Neural progenitor cell (in vitro differentiated cells): ENCODE results near the gene CREG2. TPM values are rescaled to one million over a fixed set of nuclear protein-coding genes. Genes with fewer than 3 reads are reported as not detected.

Experiments
- DNase-seq: peaks from one replicate; pipeline ENCODE4 v3.0.0-alpha.2; 2016; ENCODE audit warnings: low spot score
- H2AFZ ChIP-seq: fragments of 200-600 bp; sonication (generic); replicated peaks from 2 replicates; pipeline ENCODE4 v1.6.1; 2016; ENCODE audit warnings: antibody characterized with exemption
- H3F3A ChIP-seq: fragments of 200-600 bp; sonication (generic); 2 replicates; pipeline ENCODE4 v1.6.1; 2016; ENCODE audit warnings: antibody characterized with exemption, low read depth
- H3K27ac ChIP-seq: fragments of 200-600 bp; sonication (generic); 2 replicates; pipeline ENCODE4 v1.5.1; 2016; ENCODE audit warnings: mild to moderate bottlenecking
- H3K27me3 ChIP-seq: fragments of 200-600 bp; sonication (generic); 2 replicates; pipeline ENCODE4 v1.6.1; 2016; ENCODE audit warnings: mild to moderate bottlenecking, moderate library complexity
- H3K36me3 ChIP-seq: fragments of 200-600 bp; sonication (generic); 2 replicates; pipeline ENCODE4 v1.5.1; 2016
- H3K4me1 ChIP-seq: fragments of 200-600 bp; sonication (generic); 2 replicates; pipeline ENCODE4 v1.6.1; 2016; ENCODE audit warnings: mixed run types
- H3K4me2 ChIP-seq: fragments of 200-600 bp; sonication (generic); 2 replicates; pipeline ENCODE4 v1.6.1; 2016
- H3K4me3 ChIP-seq: fragments of 200-600 bp; sonication (generic); 2 replicates; pipeline ENCODE4 v1.5.1; 2016
- H3K79me2 ChIP-seq: fragments of 200-600 bp; sonication (generic); 2 replicates; pipeline ENCODE4 v1.6.1; 2016; ENCODE audit warnings: low read depth
- H3K9ac ChIP-seq: fragments of 200-600 bp; sonication (generic); 2 replicates; pipeline ENCODE4 v1.6.1; 2016
- H3K9me3 ChIP-seq: fragments of 200-600 bp; sonication (generic); 2 replicates; pipeline ENCODE4 v1.5.1; 2016; ENCODE audit warnings: low read depth
- H4K20me1 ChIP-seq: fragments of 200-600 bp; sonication (generic); 2 replicates; pipeline ENCODE4 v1.6.1; 2016; ENCODE audit warnings: low read depth
- H3K27ac Mint-ChIP-seq: 3 replicates; pipeline ENCODE4 v1.8.0; 2021; ENCODE audit warnings: mixed read lengths
- H3K27me3 Mint-ChIP-seq: 2 replicates; pipeline ENCODE4 v1.8.0; 2022; ENCODE audit warnings: low read depth, mild to moderate bottlenecking, inconsistent platforms, moderate library complexity, mixed read lengths; ENCODE audit not compliant: insufficient read depth
- H3K36me3 Mint-ChIP-seq: 3 replicates; pipeline ENCODE4 v1.8.0; 2021; ENCODE audit warnings: mixed read lengths
- H3K4me1 Mint-ChIP-seq: 3 replicates; pipeline ENCODE4 v1.8.0; 2021; ENCODE audit warnings: mixed read lengths
- H3K4me3 Mint-ChIP-seq: 3 replicates; pipeline ENCODE4 v1.8.0; 2021; ENCODE audit warnings: mild to moderate bottlenecking, moderate library complexity, mixed read lengths
- H3K9me3 Mint-ChIP-seq: 3 replicates; pipeline ENCODE4 v1.8.0; 2020; ENCODE audit warnings: mixed read lengths
- EZH2 ChIP-seq: fragments of 200-600 bp; sonication (generic); IDR thresholded peaks from 2 replicates; pipeline ENCODE4 v1.6.1; 2017; ENCODE audit warnings: antibody characterized with exemption, mild to moderate bottlenecking, moderate library complexity
- EZH2phosphoT487 ChIP-seq: fragments of 200-600 bp; sonication (generic); IDR thresholded peaks from 2 replicates; pipeline ENCODE4 v1.6.1; 2017; ENCODE audit warnings: antibody characterized with exemption
- total RNA-seq: library from RNA; depleted of rRNA; stranded (reverse); fragments of >200 nt; gene quantifications from 2 replicates; pipeline ENCODE4 v1.2.3, GENCODE V29; 2015; ENCODE audit warnings: low replicate concordance
- TF ChIP-seq, protein P1 (sequence below): fragments of 200-600 bp; sonication (generic); IDR thresholded peaks from 2 replicates; pipeline ENCODE4 v1.5.1; 2017; ENCODE audit warnings: antibody characterized with exemption, mild to moderate bottlenecking

The CREG2 gene
- total RNA-seq, 1 donor from 2014 or later, result not detected

DNA sequence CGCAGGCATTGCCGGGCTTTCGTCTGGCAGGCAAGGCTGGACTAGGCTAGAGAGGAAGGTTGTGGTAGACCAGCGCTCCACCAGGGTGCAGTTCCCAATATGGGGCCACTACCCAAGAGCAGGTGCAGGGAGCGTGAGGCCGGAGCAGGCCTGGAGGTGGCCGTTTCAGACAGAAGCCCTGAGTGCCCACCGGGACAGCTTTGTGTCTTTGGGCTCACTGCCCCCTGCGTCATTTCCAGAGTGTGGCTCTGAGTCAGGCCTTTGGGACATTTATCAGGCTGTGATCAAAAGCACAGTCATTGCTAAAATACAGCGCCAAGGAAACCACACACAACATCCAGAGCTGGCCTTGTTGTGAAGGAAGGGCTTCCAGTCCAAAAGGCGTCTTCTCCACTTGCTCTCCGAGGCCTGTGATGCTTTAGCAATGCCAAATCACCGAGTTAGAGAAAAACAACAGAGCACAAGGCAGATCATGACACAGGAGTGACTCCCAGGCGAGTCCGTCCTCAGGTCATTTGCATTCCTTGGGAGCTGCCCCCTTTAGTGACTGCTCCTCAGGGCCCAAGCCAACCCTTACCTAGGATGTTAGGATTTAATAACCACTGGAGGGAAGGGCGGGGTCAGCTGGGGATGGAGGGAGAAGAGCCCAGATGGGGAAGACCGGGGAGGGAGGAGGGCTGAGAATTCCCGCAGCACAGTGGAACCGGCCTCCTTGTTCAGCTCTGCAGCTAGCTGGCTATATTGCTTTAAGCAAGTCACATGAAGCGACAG, 45.3 kb upstream of the CREG2 start:
- Histone ChIP-seq H3K79me2 (no peaks in the 10 kb centered on the region), H3F3A (peaks cover 8% of the 10 kb centered on the region), H3K4me1 (peaks cover 17% of the 10 kb centered on the region), H3K9ac (no peak overlapping the region), H3K36me3 (no peaks in the 10 kb centered on the region), H3K4me3 (no peak overlapping the region), H3K27ac (no peak overlapping the region), H3K9me3 (no peaks in the 10 kb centered on the region), H2AFZ (peak overlapping the region; percentile 14), H3K4me2 (no peak overlapping the region), H3K27me3 (peaks cover 18% of the 10 kb centered on the region), H4K20me1 (no peaks in the 10 kb centered on the region)
- TF ChIP-seq EZH2, result no peak
- TF ChIP-seq, protein P1, sequence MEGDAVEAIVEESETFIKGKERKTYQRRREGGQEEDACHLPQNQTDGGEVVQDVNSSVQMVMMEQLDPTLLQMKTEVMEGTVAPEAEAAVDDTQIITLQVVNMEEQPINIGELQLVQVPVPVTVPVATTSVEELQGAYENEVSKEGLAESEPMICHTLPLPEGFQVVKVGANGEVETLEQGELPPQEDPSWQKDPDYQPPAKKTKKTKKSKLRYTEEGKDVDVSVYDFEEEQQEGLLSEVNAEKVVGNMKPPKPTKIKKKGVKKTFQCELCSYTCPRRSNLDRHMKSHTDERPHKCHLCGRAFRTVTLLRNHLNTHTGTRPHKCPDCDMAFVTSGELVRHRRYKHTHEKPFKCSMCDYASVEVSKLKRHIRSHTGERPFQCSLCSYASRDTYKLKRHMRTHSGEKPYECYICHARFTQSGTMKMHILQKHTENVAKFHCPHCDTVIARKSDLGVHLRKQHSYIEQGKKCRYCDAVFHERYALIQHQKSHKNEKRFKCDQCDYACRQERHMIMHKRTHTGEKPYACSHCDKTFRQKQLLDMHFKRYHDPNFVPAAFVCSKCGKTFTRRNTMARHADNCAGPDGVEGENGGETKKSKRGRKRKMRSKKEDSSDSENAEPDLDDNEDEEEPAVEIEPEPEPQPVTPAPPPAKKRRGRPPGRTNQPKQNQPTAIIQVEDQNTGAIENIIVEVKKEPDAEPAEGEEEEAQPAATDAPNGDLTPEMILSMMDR, result no peak
- H3K9me3 Mint-ChIP-seq, result no peaks in the 10 kb centered on the region
- H3K27ac Mint-ChIP-seq, result peak overlapping the region; percentile 26
- H3K36me3 Mint-ChIP-seq, result no peaks in the 10 kb centered on the region
- H3K4me3 Mint-ChIP-seq, result no peak overlapping the region
- no peak for DNase-seq
- peaks cover 6% of the 10 kb centered on the region for H3K27me3 Mint-ChIP-seq
- peaks cover 24% of the 10 kb centered on the region for H3K4me1 Mint-ChIP-seq

DNA sequence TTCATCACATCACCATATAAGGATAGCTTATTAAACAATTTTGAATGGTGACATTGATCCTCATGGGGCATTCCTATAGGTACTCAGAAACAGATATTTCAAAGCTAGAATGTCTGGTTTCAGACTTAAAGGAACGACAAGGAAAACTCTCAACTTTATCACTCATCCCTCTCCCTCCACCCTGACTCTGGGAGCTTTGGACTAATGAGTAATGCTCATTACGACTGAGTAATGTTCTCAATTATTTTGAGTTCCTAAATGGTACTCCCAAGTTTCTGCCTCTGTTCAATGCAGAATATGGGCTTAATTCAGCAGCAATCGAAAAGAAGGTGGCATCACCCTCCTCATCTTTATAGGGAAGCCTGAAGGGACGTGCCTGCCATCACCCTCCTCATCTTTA, 44.2 kb upstream of the CREG2 start:
- Mint-ChIP-seq H3K36me3 (no peaks in the 10 kb centered on the region), H3K27me3 (peaks cover 6% of the 10 kb centered on the region), H3K4me3 (no peak overlapping the region), H3K9me3 (peaks cover 4% of the 10 kb centered on the region), H3K4me1 (peaks cover 21% of the 10 kb centered on the region), H3K27ac (no peak overlapping the region)
- TF ChIP-seq EZH2phosphoT487 (no peak), EZH2 (no peak)
- TF ChIP-seq, protein P1, result no peak
- Histone ChIP-seq H3K9me3 (no peaks in the 10 kb centered on the region), H3K4me2 (no peak overlapping the region), H3F3A (peaks cover 8% of the 10 kb centered on the region), H3K9ac (no peak overlapping the region), H3K79me2 (no peaks in the 10 kb centered on the region), H2AFZ (no peak overlapping the region), H3K27me3 (peaks cover 18% of the 10 kb centered on the region), H3K36me3 (no peaks in the 10 kb centered on the region), H4K20me1 (no peaks in the 10 kb centered on the region), H3K4me1 (peaks cover 17% of the 10 kb centered on the region), H3K27ac (no peak overlapping the region), H3K4me3 (no peak overlapping the region)
- DNase-seq, result no peak

DNA sequence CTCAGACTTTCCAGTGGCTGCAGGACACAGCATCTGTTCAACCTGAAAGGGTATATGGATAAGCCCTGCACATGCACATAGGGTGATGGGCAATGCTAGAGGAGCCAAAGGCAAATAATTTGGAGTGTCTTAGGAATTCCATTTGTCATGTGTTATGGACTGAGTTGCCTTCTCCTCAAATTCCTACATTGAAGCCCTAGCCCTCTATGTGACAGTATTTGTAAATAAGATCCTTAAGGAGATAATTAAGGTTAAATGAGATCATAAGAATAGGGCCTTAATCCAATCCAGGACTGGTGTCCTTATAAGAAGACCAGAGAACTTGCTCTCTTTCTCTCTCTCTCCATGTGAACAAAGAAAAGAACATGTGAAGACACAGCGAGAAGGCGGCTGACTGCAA, 42.9 kb upstream of the CREG2 start:
- Mint-ChIP-seq H3K27ac (no peak overlapping the region), H3K4me1 (peaks cover 8% of the 10 kb centered on the region), H3K4me3 (no peak overlapping the region), H3K9me3 (peaks cover 4% of the 10 kb centered on the region), H3K36me3 (no peaks in the 10 kb centered on the region), H3K27me3 (peaks cover 2% of the 10 kb centered on the region)
- no peak overlapping the region for H3K27ac ChIP-seq
- H2AFZ ChIP-seq, result no peak overlapping the region
- no peaks in the 10 kb centered on the region for H3K9me3 ChIP-seq
- no peaks in the 10 kb centered on the region for H3K36me3 ChIP-seq
- H3K4me2 ChIP-seq, result no peak overlapping the region
- TF ChIP-seq EZH2 (no peak), EZH2phosphoT487 (no peak)
- TF ChIP-seq, protein P1, result no peak
- H3K4me3 ChIP-seq, result no peak overlapping the region
- H3F3A ChIP-seq, result peaks cover 3% of the 10 kb centered on the region
- DNase-seq, result no peak
- H3K9ac ChIP-seq, result no peak overlapping the region
- H3K79me2 ChIP-seq, result no peaks in the 10 kb centered on the region
- no peaks in the 10 kb centered on the region for H4K20me1 ChIP-seq
- H3K27me3 ChIP-seq, result peaks cover 11% of the 10 kb centered on the region
- peaks cover 7% of the 10 kb centered on the region for H3K4me1 ChIP-seq
